GM19025 (cell line): ENCODE data around the gene ANKRD61.
"Not testable (repeated sequence)": the region's sequence is repeated elsewhere in the genome, so short reads cannot be mapped to it uniquely, and the experiment has no call there.

Experiments used
- ATAC-seq: cut with Tn5 transposase; IDR thresholded peaks from one replicate; pipeline ENCODE4 v1.9.1; 2021; ENCODE audit warnings: mild to moderate bottlenecking, low read depth, moderate library complexity; ENCODE audit not compliant: unreplicated experiment

The ANKRD61 gene

GRCh38 chr7:6030988-6031387, at the start of gene ANKRD61:
TSS of gene ANKRD61 (plus strand) at chr7:6031376. CDS start at chr7:6031376, 0 bp downstream.
- no peak for ATAC-seq

- ATAC-seq, result not testable (repeated sequence)
Measured at GRCh38 chr7:5987061-5987460, 44.1 kb upstream of the ANKRD61 start.

GRCh38 chr7:5997210-5997808, 33.9 kb upstream of the ANKRD61 start:
- ATAC-seq, result no peak

- no peak for ATAC-seq
Measured at GRCh38 chr7:6007386-6007785, 23.8 kb upstream of the ANKRD61 start.

DNA sequence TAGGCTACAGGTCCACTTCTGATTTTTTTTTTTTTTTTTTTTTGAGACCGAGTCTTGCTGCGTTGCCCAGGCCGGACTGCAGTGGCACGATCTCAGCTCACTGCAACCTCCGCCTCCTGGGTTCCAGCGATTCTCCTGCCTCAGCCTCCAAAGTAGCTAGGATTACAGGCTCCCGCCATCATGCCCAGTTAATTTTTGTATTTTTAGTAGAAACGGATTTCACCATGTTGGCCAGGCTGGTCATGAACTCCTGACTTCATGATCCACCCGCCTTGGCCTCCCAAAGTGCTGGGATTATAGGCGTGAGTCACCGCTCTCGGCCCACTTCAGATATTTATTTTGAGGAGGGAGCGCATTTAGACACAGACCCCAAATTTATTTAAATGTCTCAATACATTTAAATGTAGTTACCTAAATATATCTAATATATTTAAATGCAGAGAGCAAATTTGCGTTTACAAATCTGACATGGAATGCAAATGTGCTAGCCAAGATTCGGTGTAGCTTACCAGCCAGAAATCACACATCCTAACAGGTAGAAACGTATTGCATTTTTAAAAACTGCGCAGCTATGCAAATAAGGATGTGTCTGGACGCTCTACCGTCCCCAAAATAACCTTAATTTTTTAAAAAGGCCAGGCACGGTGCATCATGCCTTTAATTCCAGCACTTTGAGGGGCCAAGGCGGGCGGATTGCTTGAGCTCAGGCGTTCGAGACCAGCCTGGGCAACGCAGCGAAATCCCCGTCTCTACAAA, 23.2 kb upstream of the ANKRD61 start:
- ATAC-seq, result not testable (repeated sequence)

DNA sequence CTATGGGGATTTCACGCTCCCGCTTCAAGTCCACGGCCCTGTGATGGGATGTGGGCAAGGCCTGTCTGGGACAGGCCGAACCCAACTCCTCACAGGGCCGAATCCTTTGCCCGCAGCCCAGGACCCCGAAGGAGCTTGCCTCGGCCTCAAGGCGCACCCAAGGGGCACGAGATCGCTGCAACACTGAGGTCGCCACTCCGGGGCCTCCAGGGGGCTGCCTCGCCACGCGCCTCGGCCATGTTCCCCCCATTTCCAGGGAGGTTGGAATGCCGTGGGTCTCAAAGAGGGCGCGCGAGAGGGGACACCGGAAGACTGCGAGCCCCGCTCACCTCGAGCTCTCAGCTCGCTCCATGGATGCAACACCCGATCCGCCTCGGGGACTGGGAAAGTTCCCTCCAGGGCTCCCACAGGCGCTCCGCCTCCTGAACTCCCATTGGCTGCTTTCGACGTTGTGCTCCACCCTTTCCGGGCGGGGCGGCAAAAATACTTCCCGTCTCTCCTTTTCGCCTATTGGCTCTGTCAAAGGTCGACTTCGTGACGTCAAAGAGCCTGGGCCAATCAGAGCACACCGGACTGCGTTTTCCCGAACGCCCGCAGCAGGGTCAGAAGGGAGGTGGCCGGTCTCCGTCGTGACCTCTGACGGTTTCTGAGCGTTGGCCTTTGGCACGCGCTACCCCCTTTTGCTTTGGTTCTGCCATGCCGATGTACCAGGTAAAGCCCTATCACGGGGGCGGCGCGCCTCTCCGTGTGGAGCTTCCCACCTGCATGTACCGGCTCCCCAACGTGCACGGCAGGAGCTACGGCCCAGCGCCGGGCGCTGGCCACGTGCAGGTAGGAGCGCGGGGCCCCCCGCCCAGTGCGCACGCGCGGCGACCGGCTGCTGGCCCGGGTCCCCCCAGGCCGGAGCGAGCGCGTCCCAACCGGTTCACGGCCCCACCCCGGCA, 22.2 kb upstream of the ANKRD61 start, which contains the start of the genes AIMP2 and PMS2:
Gene AIMP2, plus strand, starts transcription at position 605 of the 944 bp plus-strand sequence. Its CDS starts 92 bp downstream, at position 697.
Gene PMS2, minus strand, starts transcription at position 382 of the 944 bp plus-strand sequence. Its CDS starts 30 bp downstream, at position 352.
- ATAC-seq, result peak; percentile 96

- ATAC-seq, result not testable (repeated sequence)
Measured at GRCh38 chr7:6010370-6010769, 20.8 kb upstream of the ANKRD61 start.

GRCh38 chr7:6011541-6011940, 19.6 kb upstream of the ANKRD61 start:
- ATAC-seq, result no peak

DNA sequence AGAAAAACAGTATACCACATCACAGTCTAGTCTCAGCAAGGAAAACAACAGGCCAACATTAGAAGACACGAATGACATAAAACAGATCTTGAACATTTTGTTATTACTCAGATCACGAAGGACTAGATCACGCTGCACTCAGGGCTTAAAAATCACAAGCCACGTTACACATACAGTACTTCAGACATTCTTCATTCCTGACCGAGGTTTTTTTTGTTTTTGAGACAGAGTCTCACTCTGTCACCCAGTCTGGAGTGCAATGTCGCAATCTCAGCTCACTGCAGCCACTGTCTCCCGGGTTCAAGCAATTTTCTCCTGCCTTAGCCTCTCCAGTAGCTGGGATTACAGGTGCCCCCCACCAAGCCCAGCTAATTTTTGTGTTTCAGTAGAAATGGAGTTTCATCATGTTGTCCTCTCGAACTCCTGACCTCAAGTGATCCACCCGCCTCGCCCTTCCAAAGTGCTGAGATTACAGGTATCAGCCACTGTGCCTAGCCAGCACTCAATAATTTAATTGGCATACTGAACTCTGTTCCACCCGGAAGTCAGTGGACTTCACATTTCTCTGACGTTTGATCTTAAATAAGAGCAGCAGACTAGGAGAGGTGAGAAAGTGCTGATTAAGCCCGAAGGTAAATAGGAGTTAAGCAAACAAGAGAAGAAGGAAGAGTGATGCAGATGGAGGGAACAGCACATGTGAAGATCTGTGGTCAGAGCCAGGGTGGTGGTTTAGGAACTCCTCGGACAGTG, 18.6 kb upstream of the ANKRD61 start:
- ATAC-seq, result no peak

DNA sequence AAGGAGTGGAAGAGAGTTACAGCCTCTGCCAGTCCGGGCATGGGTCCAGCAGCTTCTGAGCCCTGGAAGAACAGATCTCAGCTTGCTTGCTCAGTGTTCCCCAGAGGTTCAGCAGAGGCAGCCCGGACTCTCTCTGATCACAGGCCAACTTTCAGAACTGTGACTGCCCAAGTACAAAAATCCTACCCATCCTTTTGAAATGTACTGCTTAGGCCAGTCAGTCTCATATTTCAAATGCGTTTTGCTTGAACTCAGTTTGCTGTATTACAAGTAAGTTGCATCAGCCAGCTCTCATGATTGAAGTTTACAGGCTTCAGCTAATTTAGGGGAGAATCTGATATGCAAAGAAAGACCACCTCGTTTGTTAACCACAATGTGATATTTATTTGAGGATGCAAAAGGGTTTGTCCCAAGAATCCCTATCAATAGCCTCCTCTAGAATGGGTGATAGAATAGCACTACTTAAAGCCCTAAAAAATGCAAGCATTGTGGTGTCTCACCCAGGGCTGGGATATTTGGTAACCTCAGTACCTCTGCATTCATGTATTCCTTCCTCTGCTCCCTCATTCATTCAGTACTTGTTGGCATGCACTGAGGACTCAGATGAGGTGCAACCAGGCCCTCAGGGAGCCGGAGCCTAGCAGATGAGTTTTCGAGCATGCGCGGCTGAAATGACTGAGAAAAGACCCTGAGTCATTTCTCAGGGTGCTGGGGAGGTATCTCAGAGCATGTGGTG, 15.1 kb upstream of the ANKRD61 start:
- no peak for ATAC-seq

DNA sequence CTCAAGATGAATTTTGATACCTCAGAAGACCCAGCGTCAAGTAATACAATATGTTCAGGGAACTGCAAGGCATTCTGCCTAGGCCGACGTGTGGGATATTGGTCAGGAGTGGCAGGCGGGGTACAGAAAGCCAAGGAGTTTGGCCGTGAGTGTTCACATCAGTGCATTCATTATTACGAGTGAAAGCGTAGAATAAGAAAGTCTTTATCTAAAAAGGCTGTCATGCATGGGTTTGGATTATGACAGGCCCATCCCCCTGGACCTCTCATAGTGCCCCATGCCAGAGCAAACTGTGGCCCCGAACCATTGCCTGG, 14.6 kb upstream of the ANKRD61 start:
- ATAC-seq, result no peak

DNA sequence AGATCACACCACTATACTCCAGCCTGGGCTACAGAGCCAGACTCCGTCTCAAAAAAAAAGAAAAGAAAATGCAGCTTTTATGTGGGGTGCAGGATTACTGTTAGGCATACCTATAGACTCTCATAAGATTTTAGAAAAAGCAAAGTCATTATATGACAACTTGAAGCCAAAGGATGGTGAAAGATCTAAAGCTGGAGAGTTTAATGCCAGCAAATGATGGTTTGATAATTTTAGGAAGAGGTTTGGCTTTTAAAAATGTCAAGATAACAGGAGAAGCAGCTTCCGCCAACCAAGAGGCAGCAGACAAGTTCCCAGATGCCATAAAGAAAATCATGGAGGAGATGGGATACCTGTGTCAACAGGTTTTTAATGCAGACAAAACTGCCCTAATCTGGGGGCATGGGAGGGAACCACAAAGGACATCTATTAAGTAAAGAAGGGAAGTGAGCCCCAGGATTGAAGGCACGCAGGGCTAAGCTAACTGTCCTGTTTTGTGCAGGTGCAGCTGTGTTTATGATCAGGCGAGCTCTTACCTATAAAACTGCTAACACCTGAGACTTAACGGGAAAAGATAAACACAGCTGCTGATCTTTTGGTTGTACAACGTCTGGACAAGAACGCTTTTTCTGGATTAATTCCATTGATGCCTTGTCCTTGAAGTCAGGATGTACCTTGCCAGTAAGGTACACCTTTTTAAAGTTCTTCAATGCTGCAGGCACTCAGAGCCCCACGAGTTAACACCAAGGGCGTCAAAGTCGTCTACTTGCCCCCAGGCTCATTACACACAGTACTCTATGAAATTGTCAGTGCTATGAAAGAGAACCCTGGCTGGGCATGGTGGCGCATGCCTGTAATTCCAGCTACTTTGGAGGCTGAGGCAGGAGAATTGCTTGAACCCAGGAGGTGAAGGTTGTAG, 10.5 kb upstream of the ANKRD61 start:
- ATAC-seq, result no peak

GRCh38 chr7:6022707-6023106, 8.5 kb upstream of the ANKRD61 start:
- no peak for ATAC-seq

- ATAC-seq, result no peak
Measured at GRCh38 chr7:6023974-6024435, 7.2 kb upstream of the ANKRD61 start.

DNA sequence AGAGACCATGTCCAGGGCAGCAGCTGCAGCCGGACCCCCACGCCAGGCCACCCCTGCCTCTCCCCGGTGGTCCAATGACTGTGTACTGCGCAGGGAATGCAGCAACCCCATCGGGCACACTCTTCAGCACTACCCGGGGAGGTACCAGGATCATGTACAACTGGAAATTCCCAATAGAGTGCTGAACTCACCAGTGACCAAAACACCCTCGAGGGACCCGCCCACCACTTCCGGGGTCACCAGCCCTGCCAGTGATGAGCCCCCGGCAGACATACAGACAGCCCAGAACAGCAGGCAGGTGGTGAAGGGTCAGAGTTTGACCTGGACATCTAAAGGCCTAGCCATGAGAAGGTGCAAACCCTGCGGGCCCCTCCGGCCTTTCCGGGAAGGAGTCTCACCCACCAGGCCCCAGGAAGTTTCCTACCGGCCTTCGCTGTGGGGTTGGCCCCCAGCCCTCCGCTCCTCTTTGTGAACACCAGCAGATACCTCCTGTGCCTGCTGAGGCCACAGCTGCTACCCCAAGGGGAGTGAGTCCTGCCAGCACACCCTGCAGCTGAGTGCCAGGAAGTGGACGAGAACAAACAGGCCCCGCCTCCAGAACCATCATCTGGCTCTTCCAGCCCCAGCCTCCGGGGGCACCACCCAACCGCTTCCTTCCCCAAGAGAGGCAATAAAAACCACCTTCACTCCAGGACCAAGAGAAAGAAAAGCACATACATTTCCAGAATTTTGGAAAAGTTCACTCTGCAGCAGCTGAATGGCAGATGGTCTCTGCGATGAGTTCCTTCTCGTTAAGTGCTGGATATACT, 5.0 kb upstream of the ANKRD61 start:
- ATAC-seq, result peak; percentile 77

DNA sequence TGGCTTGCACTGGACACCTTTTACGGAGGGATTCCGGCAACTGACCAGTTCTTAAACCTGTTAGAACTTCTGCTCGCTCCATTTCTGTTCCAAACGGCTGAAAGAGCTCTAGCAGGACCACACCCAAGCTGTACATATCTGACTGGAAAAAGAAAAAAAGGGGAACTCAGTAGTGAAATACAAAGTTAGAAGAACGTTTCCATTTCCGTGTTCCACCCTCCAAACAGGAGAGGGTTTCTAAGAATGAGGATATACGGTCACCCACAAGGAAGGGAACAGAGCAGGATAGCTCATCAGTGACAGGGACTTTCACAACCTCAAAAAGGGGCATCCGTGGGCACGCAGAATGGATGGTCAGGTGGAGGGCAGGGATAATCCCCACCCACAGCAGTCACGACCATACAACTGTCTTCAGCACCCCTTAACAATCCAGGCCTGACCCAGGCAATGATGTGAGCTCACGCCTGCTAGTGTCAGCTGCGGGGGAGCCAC, 4.3 kb upstream of the ANKRD61 start:
- ATAC-seq, result no peak

GRCh38 chr7:6027806-6028365, 3.3 kb upstream of the ANKRD61 start:
- ATAC-seq, result no peak
